ENCODE data around the gene CAMK1D.
"Not testable (repeated sequence)": the region's sequence is repeated elsewhere in the genome, so short reads cannot be mapped to it uniquely, and the experiment has no call there.

CAMK1D gene

GRCh38 chr10:12705943-12706342 lies 356.6 kb downstream of the CAMK1D start:
- H3K4me1 ChIP-seq (ENCODE audit: control insufficient read depth, insufficient read depth, low read length) = peaks cover 20% of the 10 kb centered on the region
- no peak overlapping the region for H3K27ac ChIP-seq (ENCODE audit: low read depth, low read length)

GRCh38 chr10:12707461-12708185 lies 358.3 kb downstream of the CAMK1D start:
- Histone ChIP-seq H3K27me3 (ENCODE audit: control insufficient read depth, insufficient read depth, low read length) (no peaks in the 10 kb centered on the region), H3K4me1 (ENCODE audit: control insufficient read depth, insufficient read depth, low read length) (peaks cover 26% of the 10 kb centered on the region), H3K36me3 (ENCODE audit: control insufficient read depth, insufficient read depth, low read length) (no peaks in the 10 kb centered on the region), H3K27ac (ENCODE audit: low read depth, low read length) (peak overlapping the region; percentile 5), H3K9me3 (ENCODE audit: control insufficient read depth, insufficient read depth, low read length) (no peaks in the 10 kb centered on the region), H3K9ac (ENCODE audit: low read depth, low read length) (no peak overlapping the region), H3K4me3 (ENCODE audit: low read depth, low read length) (no peak overlapping the region)

More at GRCh38 chr10:12705943-12706342, 356.6 kb downstream of the CAMK1D start:
- no peak overlapping the region for H3K4me3 ChIP-seq (ENCODE audit: low read depth, low read length)
- no peak overlapping the region for H3K9ac ChIP-seq (ENCODE audit: low read depth, low read length)
- H3K9me3 ChIP-seq (ENCODE audit: control insufficient read depth, insufficient read depth, low read length) = no peaks in the 10 kb centered on the region
- no peaks in the 10 kb centered on the region for H3K27me3 ChIP-seq (ENCODE audit: control insufficient read depth, insufficient read depth, low read length)
- no peaks in the 10 kb centered on the region for H3K36me3 ChIP-seq (ENCODE audit: control insufficient read depth, insufficient read depth, low read length)

GRCh38 chr10:12709000-12709401 lies 359.7 kb downstream of the CAMK1D start:
- no peaks in the 10 kb centered on the region for H3K27me3 ChIP-seq (ENCODE audit: control insufficient read depth, insufficient read depth, low read length)
- H3K9ac ChIP-seq (ENCODE audit: low read depth, low read length) = no peak overlapping the region
- no peak overlapping the region for H3K4me3 ChIP-seq (ENCODE audit: low read depth, low read length)
- H3K4me1 ChIP-seq (ENCODE audit: control insufficient read depth, insufficient read depth, low read length) = peaks cover 26% of the 10 kb centered on the region
- no peaks in the 10 kb centered on the region for H3K36me3 ChIP-seq (ENCODE audit: control insufficient read depth, insufficient read depth, low read length)
- no peak overlapping the region for H3K27ac ChIP-seq (ENCODE audit: low read depth, low read length)
- no peaks in the 10 kb centered on the region for H3K9me3 ChIP-seq (ENCODE audit: control insufficient read depth, insufficient read depth, low read length)

GRCh38 chr10:12709521-12709963 lies 360.2 kb downstream of the CAMK1D start:
- H3K4me3 ChIP-seq (ENCODE audit: low read depth, low read length) = no peak overlapping the region
- no peak overlapping the region for H3K9ac ChIP-seq (ENCODE audit: low read depth, low read length)
- H3K4me1 ChIP-seq (ENCODE audit: control insufficient read depth, insufficient read depth, low read length) = peaks cover 26% of the 10 kb centered on the region
- no peaks in the 10 kb centered on the region for H3K9me3 ChIP-seq (ENCODE audit: control insufficient read depth, insufficient read depth, low read length)
- H3K27ac ChIP-seq (ENCODE audit: low read depth, low read length) = no peak overlapping the region
- no peaks in the 10 kb centered on the region for H3K27me3 ChIP-seq (ENCODE audit: control insufficient read depth, insufficient read depth, low read length)
- H3K36me3 ChIP-seq (ENCODE audit: control insufficient read depth, insufficient read depth, low read length) = no peaks in the 10 kb centered on the region

- Histone ChIP-seq H3K4me3 (ENCODE audit: low read depth, low read length) (no peak overlapping the region), H3K9me3 (ENCODE audit: control insufficient read depth, insufficient read depth, low read length) (no peaks in the 10 kb centered on the region), H3K9ac (ENCODE audit: low read depth, low read length) (no peak overlapping the region), H3K4me1 (ENCODE audit: control insufficient read depth, insufficient read depth, low read length) (peaks cover 26% of the 10 kb centered on the region), H3K36me3 (ENCODE audit: control insufficient read depth, insufficient read depth, low read length) (no peaks in the 10 kb centered on the region), H3K27me3 (ENCODE audit: control insufficient read depth, insufficient read depth, low read length) (no peaks in the 10 kb centered on the region), H3K27ac (ENCODE audit: low read depth, low read length) (no peak overlapping the region)
Measured at GRCh38 chr10:12710157-12710556, 360.8 kb downstream of the CAMK1D start.

GRCh38 chr10:12710594-12711349 lies 361.4 kb downstream of the CAMK1D start:
- Histone ChIP-seq H3K4me1 (ENCODE audit: control insufficient read depth, insufficient read depth, low read length) (peaks cover 26% of the 10 kb centered on the region), H3K9me3 (ENCODE audit: control insufficient read depth, insufficient read depth, low read length) (no peaks in the 10 kb centered on the region), H3K27me3 (ENCODE audit: control insufficient read depth, insufficient read depth, low read length) (no peaks in the 10 kb centered on the region), H3K27ac (ENCODE audit: low read depth, low read length) (no peak overlapping the region), H3K4me3 (ENCODE audit: low read depth, low read length) (no peak overlapping the region), H3K36me3 (ENCODE audit: control insufficient read depth, insufficient read depth, low read length) (no peaks in the 10 kb centered on the region), H3K9ac (ENCODE audit: low read depth, low read length) (no peak overlapping the region)

- Histone ChIP-seq H3K27me3 (ENCODE audit: control insufficient read depth, insufficient read depth, low read length) (no peaks in the 10 kb centered on the region), H3K36me3 (ENCODE audit: control insufficient read depth, insufficient read depth, low read length) (no peaks in the 10 kb centered on the region), H3K4me3 (ENCODE audit: low read depth, low read length) (no peak overlapping the region), H3K27ac (ENCODE audit: low read depth, low read length) (no peak overlapping the region), H3K9me3 (ENCODE audit: control insufficient read depth, insufficient read depth, low read length) (no peaks in the 10 kb centered on the region), H3K9ac (ENCODE audit: low read depth, low read length) (no peak overlapping the region), H3K4me1 (ENCODE audit: control insufficient read depth, insufficient read depth, low read length) (peaks cover 26% of the 10 kb centered on the region)
Measured at GRCh38 chr10:12711350-12711708, 362.0 kb downstream of the CAMK1D start.

- Histone ChIP-seq H3K27me3 (ENCODE audit: control insufficient read depth, insufficient read depth, low read length) (no peaks in the 10 kb centered on the region), H3K27ac (ENCODE audit: low read depth, low read length) (no peak overlapping the region), H3K9ac (ENCODE audit: low read depth, low read length) (no peak overlapping the region), H3K4me3 (ENCODE audit: low read depth, low read length) (no peak overlapping the region), H3K36me3 (ENCODE audit: control insufficient read depth, insufficient read depth, low read length) (no peaks in the 10 kb centered on the region), H3K4me1 (ENCODE audit: control insufficient read depth, insufficient read depth, low read length) (peaks cover 18% of the 10 kb centered on the region), H3K9me3 (ENCODE audit: control insufficient read depth, insufficient read depth, low read length) (no peaks in the 10 kb centered on the region)
Measured at GRCh38 chr10:12712293-12712983, 363.1 kb downstream of the CAMK1D start.

GRCh38 chr10:12712984-12713316 lies 363.6 kb downstream of the CAMK1D start:
- H3K4me1 ChIP-seq (ENCODE audit: control insufficient read depth, insufficient read depth, low read length) = peaks cover 12% of the 10 kb centered on the region
- not testable (repeated sequence) for H3K4me3 ChIP-seq (ENCODE audit: low read depth, low read length); H3K27ac ChIP-seq (ENCODE audit: low read depth, low read length); H3K36me3 ChIP-seq (ENCODE audit: control insufficient read depth, insufficient read depth, low read length); H3K9ac ChIP-seq (ENCODE audit: low read depth, low read length); H3K9me3 ChIP-seq (ENCODE audit: control insufficient read depth, insufficient read depth, low read length); H3K27me3 ChIP-seq (ENCODE audit: control insufficient read depth, insufficient read depth, low read length)

- peaks cover 4% of the 10 kb centered on the region; the same call in 1 of the 2 replicates for H3K4me1 ChIP-seq (ENCODE audit: control insufficient read depth, insufficient read depth, low read length)
- no peaks in the 10 kb centered on the region for H3K9me3 ChIP-seq (ENCODE audit: control insufficient read depth, insufficient read depth, low read length)
- H3K4me3 ChIP-seq (ENCODE audit: low read depth, low read length) = no peak overlapping the region
- no peaks in the 10 kb centered on the region for H3K27me3 ChIP-seq (ENCODE audit: control insufficient read depth, insufficient read depth, low read length)
- no peak overlapping the region for H3K9ac ChIP-seq (ENCODE audit: low read depth, low read length)
- no peaks in the 10 kb centered on the region for H3K36me3 ChIP-seq (ENCODE audit: control insufficient read depth, insufficient read depth, low read length)
- H3K27ac ChIP-seq (ENCODE audit: low read depth, low read length) = no peak overlapping the region
Measured at GRCh38 chr10:12716042-12716441, 366.7 kb downstream of the CAMK1D start.

Measured in HUES48 (cell line).